Activated CD4-positive, alpha-beta T cell treated with anti-CD3 and anti-CD28 coated beads, Interleukin-2, amount 50 U/mL, for 48 hours (primary cell): Measurements from ENCODE around the gene HIPK2.

ENCODE experiments used
- DNase-seq, 2 experiments: peaks; one replicate each; pipeline ENCODE4 v3.0.0-alpha.2; 2020

The HIPK2 gene

DNA sequence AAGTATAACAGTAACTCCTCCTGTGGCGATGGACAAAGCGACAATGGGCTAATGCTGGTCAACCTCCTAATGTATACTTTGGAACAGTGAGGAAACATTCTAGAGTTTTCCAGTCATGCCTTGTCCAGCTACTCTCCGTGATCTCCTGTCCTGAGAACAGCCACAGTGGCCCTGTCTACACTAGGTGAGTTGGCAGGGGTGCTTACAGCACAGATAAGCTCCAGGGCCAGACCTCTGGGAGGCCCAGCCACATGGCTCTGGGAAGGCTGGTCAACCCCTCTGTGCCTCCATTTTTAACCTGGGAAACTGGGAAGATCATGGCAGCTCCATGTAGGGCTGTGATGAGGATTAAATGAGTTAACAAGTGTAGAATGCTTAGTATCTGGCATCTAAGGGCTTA is 197.4 kb downstream of the HIPK2 start:
- DNase-seq: no peak

DNA sequence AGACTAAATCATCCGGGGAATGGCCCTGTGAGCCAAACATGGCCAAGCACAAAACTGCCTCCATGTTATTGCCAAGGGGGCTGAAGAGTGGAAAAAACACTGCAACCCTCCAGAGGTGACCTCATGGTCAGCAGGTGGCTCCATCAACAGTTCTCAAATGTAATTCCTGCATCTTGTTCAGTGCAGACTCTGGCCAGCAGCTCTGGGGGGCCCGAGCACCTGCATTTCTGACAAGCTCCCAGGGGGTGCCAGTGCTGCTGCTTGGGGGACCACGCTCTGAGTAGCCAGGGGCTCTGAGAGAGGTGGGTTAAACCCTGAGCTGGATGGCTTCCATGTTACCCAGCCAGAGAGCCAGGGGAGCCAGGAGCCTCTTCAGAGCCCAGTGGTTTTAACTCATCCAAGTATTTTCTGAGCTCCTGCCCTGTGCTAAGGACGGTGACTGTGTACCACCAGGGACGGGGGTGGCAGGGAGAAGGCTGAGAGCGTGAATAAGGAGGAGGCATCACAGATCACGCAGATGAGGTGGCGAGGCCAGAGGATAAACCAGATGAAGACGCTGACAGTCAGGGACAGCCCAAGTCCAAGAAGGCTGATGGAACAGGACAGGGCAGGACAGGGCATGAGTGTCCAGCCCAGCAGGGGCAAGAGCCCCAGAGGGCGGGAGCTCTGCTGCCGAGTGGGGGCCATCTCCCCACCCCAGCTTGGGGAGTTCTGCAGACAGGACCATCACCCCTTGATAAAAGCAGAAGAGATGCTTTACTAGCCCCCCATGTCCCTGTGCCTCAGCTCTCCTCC is 201.4 kb downstream of the HIPK2 start:
- DNase-seq: no peak

DNA sequence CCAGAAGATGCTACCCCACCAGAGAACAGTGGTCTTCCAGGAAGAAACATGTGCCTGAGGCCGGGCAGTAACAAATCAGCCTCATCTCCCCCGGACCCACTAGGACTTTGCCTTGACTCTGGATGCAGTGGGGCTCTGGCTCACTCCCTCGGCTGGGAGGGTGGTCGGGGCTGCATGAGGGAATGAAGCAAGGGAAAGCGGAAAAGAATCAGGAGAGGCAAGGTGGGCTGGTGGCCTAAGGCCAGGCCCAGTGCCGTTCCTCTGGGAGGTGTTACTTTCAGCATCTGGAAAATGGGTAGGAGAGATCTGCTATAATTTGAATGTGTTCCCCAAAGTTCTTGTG is 202.5 kb downstream of the HIPK2 start:
- no peak for DNase-seq

- no peak for DNase-seq
Measured at GRCh38 chr7:139574618-139575337, 203.0 kb downstream of the HIPK2 start.

DNA sequence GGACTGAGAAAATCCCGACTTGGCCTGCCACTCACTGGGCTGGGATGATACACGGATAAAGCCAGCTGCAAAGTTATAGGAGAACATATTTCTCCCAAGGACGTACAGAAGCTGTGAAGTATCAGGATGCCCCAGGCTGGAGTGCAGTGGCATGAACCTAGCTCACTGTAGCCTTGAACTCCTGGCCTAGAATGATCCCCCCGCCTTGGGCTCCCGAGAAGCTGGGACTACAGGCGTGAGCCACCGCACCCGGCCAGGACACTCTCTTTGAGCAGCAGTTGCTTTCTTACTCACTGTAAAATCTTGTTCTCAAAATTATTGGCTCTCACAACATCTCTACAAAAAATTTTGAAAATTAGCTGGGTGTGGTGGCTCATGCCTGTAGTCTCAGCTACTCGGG is 203.9 kb downstream of the HIPK2 start:
- DNase-seq: no peak

DNA sequence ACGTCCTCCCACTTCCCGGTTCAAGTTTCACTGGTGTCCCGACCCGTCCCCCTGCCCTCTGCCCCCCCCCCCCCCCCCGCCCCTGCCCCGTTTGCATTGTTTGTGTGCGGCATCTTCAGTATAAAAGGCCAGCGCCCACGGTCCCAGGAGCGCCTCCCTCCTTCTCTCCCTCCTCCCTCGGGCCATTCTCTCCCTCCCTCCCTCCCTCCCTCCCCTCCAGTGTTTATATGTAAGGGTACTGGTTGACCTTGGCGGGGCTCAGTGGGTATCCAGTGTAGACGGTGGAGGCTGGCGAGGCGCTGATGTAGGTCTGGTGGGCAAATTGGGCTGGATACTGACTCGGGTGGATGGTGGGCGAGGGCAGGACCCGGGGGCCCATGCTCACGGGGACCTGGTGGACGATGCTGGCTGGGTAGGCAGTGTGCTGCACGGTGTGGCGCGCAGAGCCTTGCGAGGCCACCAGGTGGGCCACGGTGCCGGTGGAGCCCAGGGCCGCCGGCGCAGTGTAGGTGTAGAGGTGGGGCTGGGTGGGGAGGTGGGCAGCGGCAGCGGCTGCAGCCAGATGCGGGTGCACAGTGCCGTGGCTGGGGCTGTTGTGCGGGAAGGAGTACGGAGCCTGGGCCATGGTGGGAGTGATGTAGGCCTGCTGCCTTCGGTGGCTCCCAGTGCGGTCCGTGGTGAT is 205.0 kb downstream of the HIPK2 start:
- DNase-seq: no peak

DNA sequence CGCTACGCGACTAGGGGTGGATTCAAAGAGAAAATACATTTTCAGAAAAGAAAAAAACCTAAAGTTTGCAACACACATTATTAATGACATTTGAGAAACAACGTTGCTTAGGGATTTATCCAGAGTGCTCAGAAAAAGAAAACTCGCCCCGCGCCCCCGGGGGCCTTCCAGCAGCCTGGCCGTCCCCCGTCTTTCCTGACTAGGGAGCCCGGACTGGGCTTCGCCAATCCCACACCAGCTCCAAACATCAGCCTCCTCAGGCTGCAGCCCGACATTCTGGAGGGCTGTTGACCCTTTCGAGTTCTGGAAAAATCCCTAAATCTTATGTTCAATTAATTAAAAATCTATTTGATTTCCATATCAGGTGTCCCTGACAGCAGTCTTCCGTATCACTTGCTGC is 205.7 kb downstream of the HIPK2 start:
- no peak for DNase-seq

DNA sequence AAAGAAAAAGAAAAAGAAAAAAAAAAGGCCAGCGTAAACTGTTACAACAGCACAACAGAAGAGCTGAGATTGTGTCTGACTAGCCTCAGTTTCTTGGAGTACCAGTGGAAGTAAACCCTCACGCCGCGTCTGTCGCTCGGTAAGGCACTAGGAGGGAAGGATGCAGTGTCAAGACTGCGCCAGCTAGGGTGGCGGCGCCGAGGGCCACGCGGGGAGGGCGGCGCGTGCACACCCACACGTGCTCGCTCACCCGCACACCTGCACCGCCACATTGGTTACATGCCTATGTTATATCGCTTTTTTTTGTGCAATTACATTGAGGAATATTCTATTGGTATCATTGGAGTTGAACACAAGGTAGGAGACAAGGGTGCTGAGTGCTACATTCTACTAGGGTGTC is 206.1 kb downstream of the HIPK2 start:
- no peak for DNase-seq

DNA sequence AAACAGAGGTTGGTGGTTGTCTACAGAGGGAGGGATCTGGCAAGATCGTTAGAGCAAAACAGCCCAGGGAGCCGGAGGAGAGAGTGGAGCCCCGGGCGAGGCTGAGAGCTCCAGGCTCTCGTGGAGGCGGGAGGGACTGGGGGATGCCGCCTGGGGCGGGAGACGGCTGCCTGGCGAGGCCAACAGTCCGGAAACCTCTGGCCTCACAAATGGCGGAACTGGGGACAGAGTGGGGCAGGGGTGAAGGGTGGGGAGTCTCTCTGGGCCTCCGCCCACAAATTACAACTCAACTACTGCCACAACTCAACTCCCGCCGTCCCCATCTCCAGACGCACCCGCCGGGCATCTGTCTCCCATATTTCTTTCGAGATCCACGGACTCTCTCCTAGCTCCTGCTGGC is 206.6 kb downstream of the HIPK2 start:
- no peak for DNase-seq

GRCh38 chr7:139570626-139571025 is 207.2 kb downstream of the HIPK2 start:
- DNase-seq: no peak

DNA sequence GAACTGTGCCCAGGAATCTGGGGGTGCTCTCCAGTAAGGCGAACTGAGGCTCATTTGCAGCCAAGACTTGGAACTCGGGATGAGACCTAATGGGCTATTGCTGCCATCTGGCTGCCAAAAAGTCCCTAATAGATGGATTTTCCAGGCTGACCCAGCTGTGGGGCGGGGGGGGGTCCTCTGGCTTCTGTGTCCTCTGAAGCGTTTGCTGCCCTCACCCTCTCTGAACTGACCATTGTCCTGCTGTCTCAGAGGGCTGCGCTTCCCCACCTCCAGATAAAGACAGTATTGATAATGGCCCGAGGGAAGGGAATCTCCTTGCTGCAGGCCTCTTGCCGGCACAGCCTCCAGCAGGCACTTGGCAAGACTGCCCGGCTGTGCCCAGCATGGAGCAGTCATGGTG is 207.7 kb downstream of the HIPK2 start:
- no peak for DNase-seq

GRCh38 chr7:139568813-139569490 is 208.8 kb downstream of the HIPK2 start:
- DNase-seq: no peak

DNA sequence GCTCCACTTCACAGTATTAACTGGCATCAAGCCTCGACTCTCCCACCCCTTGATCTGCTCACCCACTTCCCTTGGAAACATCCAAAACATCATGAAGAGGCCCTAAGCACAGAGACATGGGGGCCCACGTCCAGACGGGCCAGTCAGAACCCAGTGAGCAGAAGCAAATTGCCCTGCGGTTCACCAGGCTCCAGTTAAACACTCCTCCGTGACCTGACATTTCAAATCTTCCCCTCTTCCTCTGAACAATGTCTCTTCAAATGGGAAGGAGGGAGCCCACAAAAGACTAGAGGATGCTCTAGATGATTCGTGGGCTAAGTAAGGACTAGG is 209.5 kb downstream of the HIPK2 start:
- no peak for DNase-seq

DNA sequence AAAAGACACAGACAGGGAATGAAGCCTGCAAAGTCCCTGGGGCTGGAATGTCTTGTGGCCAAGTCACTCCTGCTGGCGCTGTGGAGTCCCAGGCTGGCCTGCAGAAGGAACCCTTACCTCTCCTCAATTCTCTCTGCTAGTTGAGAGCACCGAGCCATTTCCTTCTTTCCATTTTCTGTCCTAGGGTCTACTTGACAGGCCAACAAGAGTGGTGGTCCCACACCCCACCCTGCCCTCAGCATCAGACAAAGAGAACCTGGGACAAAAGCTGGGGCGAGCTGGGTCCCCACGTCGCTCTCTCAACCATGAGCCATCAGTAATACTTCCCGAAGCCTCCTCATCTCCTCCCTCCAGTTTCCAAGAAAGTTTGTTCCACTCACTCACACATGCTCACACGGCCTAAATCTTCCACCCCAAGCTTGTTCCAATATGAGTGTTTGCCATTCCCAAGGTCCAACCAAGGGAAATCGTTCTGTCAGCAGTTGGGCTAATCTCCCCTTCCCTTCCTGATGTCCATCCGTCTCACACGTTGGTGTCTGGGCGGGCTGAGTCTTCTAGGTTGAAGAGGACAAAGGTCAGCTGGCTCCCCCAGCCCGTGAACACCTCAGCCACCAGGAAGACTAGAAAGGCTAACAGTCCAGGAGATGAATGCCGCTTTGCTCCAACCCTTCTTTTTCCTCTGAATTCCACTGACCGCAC is 210.0 kb downstream of the HIPK2 start:
- no peak for DNase-seq

DNA sequence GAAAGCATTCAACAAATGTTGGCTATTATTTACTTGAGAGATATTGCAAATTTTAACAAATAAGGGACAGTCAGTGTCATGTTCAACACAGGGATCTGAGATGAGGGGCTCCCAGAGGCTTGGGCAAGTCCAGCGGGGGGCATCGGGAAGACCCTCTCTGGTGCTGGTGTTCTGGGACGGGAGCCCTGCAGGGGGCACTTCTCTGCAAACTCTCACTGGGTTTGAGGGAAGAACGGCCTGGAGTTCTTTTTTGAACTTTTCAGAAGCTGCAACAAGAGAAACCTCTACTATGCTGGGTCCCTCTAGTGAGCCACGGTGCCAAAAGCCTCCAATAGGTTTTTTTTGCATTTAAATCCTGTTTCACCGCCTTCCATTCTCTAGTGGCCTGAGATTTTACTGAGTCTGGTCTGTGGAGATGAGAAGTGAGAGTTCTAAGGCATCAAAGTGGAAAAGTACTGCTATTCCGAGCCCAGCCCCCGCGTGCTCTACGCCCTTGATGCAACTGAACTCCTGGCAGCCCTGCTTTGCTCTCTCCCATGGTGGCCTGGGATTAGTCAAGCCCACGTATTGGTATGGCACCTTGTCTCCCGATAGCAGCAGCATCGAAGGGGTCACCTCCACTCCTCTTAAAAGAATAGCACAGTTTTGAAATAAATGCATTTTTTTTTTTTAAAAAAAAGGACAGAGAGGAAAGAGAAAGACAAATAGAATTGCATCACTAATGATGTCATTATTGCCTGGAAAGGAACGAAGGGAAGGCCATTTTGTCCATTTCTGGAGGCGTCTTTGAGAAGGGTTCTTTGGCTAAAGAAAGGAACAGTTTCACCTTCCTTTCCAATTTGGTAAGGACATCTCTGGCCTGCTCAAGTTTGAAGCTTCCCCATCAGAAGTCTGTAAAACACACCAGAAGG is 210.8 kb downstream of the HIPK2 start:
- DNase-seq: no peak

DNA sequence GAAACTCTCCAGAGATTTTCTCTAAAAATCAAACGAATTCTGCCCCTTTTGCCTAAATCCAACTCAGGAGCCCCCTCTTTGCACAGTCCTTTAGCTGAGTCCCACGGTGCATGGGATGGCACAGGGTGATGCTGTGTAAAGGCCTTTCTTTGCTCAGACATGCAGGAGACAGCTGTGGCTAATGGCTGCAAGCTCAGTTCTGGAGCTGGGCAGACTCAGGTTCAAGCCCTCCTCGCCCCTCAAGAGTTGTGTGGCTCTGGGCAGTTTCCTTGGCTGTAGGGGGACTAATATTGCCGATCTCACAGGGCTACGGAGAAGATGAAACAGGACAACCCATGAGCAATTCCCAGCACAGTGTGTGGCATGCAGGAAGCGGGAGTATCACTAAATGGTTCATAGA is 211.7 kb downstream of the HIPK2 start:
- DNase-seq: no peak

GRCh38 chr7:139563856-139564255 is 213.9 kb downstream of the HIPK2 start:
- DNase-seq: no peak

DNA sequence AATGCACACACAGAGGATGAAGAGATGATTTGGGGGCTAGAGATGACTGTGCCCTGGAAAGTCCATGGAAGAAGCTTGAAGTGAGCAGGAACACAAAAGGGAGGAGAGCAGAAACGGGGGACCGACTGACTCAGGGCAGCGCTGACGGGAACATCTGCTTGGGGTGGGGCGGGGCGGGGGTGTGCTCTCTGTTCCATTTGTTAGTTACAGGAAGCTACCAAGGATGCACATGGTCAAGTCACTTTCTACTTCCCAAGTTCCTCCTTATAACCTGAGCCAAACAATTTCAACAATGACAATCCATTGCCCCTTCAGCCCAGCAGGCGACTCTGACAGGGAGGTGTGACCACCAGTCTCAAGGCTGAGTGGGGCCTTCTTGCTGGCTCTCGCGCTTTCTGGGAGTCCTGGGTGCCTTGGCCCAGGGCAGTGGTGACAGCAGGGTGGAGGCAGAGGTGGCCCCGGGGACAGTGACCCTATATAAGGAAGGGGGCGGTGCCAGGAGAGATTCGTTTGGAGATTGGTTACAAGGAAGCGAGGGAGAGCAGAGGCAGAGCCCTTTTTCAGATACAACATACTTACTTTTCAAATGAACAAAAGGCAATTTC is 214.7 kb downstream of the HIPK2 start:
- DNase-seq: no peak

GRCh38 chr7:139562491-139562890 is 215.3 kb downstream of the HIPK2 start:
- no peak for DNase-seq

- DNase-seq: no peak
Measured at GRCh38 chr7:139560678-139561077, 217.1 kb downstream of the HIPK2 start.

DNA sequence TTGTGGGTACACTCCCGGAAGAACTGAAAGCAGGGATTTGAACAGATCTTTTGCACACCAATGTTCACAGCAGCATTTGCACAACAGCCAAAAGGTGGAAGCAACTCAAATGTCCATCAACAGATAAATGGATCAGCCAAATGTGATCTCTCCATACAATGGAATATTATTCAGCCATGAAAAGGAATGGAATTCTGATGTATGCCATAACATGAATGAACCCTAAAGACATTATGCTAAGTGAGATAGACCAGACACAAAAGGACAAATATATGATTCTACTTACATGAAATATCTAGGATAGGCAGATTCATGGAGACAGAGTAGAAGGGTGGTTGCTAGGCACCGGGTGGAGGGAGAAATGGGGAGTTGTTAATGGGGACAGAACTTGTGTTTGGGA is 217.6 kb downstream of the HIPK2 start:
- DNase-seq: no peak
